ENCODE data around the gene TRIM7.

TRIM7 gene

GRCh38 chr5:181192337-181193046, 12.5 kb downstream of the TRIM7 start:
- no peak for DNase-seq (ENCODE audit: low read depth)
- H3K4me3 ChIP-seq (ENCODE audit: low read depth, low read length) = peak overlapping the region; percentile 88
- no peak for TF ChIP-seq CTCF (IDR thresholded peaks at IDR 0.05; ENCODE audit: low read depth, low read length, missing control alignments)
- in situ Hi-C loops (cut with HindIII; ENCODE audit: low sequenced_read_pairs) = loop anchor here (10.0 kb wide), 1 partner anchor 408 kb away; no protein-coding TSS in a partner anchor

GRCh38 chr5:181191526-181192336, 13.3 kb downstream of the TRIM7 start:
- peak overlapping the region; percentile 88 for H3K4me3 ChIP-seq (ENCODE audit: low read depth, low read length)
- DNase-seq (ENCODE audit: low read depth) = peak; percentile 85
- in situ Hi-C loops (cut with HindIII; ENCODE audit: low sequenced_read_pairs) = loop anchor here (10.0 kb wide), 1 partner anchor 407 kb away; no protein-coding TSS in a partner anchor
- TF ChIP-seq CTCF (IDR thresholded peaks at IDR 0.05; ENCODE audit: low read depth, low read length, missing control alignments) = no peak

GRCh38 chr5:181190711-181191525, 14.1 kb downstream of the TRIM7 start:
- peak; percentile 17 for TF ChIP-seq CTCF (IDR thresholded peaks at IDR 0.05; ENCODE audit: low read depth, low read length, missing control alignments)
- peak overlapping the region; percentile 88 for H3K4me3 ChIP-seq (ENCODE audit: low read depth, low read length)
- in situ Hi-C loops (cut with HindIII; ENCODE audit: low sequenced_read_pairs) = loop anchor here (10.0 kb wide), 1 partner anchor 406 kb away; no protein-coding TSS in a partner anchor
- DNase-seq (ENCODE audit: low read depth) = no peak

DNA sequence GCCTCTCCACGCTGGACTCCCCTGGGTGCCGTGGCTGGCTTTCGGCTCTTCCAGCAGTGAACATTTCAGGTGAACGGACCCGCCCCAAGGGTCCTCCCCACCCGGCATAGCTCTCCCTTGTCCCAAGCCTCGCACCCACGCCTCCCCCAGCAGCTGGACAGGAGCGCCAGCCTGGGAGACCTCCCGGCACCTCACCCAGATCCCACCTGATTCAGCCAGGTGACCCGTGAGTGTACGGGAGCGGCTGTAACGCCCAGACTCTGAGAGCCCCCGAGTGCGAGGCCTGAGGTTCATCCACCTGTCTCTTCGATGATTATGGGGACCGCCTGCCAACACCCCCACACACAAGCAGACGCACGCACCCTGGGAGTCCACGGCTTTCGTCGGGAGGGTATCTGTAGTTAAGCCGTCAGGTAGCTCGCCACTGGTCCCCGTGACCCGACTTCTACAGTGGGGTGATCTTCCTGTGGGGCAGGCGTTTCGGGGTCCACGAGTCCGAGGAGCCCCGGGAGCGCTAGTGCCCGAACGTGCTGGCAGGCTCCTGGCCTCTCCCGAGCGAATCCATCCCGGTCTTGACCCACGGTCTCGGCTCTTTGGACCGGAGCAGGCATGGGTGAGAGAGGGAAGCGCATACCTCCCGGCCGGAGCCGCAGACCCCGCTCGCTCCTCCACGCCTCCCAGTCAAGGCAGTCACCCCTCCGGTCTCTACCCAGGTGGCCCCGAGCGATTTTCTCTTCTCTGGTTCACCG, 14.9 kb downstream of the TRIM7 start:
- TF ChIP-seq CTCF (IDR thresholded peaks at IDR 0.05; ENCODE audit: low read depth, low read length, missing control alignments) = no peak
- no peak for DNase-seq (ENCODE audit: low read depth)
- peak overlapping the region; percentile 88 for H3K4me3 ChIP-seq (ENCODE audit: low read depth, low read length)
- in situ Hi-C loops (cut with HindIII; ENCODE audit: low sequenced_read_pairs) = loop anchor here (10.0 kb wide), 1 partner anchor 405 kb away; no protein-coding TSS in a partner anchor

DNA sequence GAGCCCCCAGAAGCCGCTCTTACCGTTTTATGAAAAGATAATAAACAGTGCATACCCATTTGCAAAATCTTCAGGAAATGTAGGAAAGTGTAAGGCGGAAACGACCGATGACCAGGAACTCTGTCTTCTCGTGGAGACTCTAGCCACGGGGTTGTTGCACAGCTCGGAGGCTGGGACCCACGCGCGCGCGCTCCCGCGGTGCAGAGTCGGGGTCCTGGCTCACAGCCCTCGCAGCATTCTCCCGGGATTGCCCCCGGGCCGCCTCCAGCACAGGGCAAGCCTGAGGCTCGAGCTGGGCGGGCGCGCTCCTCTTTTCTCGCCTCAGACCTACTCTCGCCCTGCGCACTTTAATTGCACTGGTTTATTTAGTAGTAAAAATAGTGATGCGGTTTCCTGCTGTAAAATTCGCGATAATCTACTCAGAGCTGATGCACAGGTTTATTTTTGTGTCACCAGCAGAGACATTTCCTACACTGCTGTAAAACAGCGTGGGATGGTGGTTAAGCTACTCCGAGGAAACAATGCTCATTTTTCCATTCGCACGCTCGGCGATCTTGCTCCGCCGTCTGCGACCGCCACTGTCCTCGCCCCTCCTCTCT, 15.5 kb downstream of the TRIM7 start:
- H3K4me3 ChIP-seq (ENCODE audit: low read depth, low read length) = peak overlapping the region; percentile 88
- TF ChIP-seq CTCF (IDR thresholded peaks at IDR 0.05; ENCODE audit: low read depth, low read length, missing control alignments) = no peak
- DNase-seq (ENCODE audit: low read depth) = no peak
- in situ Hi-C loops (cut with HindIII; ENCODE audit: low sequenced_read_pairs) = no loop called here
